GM12892 (cell line): Measurements from ENCODE around the gene ULK4.

Experiments used
- POLR2A ChIP-seq: IDR thresholded peaks from 2 replicates; pipeline ENCODE4 v1.6.1; 2011; ENCODE audit warnings: low read depth, low read length, control low read depth
- TAF1 ChIP-seq: IDR thresholded peaks from 2 replicates; pipeline ENCODE4 v1.6.1; 2011; ENCODE audit warnings: low read depth, mild to moderate bottlenecking, control low read depth, low read length, borderline replicate concordance

GRCh38 chr3:42005401-42005800, 43.5 kb upstream of the ULK4 start:
- no peak for TF ChIP-seq TAF1
- no peak for TF ChIP-seq POLR2A
